Measurements from ENCODE around the gene SRRM2. TPM values are rescaled to one million over a fixed set of nuclear protein-coding genes. Genes with fewer than 3 reads are reported as not detected.
A peak's percentile ranks its signal among the peaks of the same experiment; 100 is the strongest.

SRRM2 gene
- total and polyA plus RNA-seq, 9 of the 15 experiments (the other 6 are each of a cell fraction or from before 2014, with no cell fraction given): 26.7 to 563 (median 81.1) TPM

DNA sequence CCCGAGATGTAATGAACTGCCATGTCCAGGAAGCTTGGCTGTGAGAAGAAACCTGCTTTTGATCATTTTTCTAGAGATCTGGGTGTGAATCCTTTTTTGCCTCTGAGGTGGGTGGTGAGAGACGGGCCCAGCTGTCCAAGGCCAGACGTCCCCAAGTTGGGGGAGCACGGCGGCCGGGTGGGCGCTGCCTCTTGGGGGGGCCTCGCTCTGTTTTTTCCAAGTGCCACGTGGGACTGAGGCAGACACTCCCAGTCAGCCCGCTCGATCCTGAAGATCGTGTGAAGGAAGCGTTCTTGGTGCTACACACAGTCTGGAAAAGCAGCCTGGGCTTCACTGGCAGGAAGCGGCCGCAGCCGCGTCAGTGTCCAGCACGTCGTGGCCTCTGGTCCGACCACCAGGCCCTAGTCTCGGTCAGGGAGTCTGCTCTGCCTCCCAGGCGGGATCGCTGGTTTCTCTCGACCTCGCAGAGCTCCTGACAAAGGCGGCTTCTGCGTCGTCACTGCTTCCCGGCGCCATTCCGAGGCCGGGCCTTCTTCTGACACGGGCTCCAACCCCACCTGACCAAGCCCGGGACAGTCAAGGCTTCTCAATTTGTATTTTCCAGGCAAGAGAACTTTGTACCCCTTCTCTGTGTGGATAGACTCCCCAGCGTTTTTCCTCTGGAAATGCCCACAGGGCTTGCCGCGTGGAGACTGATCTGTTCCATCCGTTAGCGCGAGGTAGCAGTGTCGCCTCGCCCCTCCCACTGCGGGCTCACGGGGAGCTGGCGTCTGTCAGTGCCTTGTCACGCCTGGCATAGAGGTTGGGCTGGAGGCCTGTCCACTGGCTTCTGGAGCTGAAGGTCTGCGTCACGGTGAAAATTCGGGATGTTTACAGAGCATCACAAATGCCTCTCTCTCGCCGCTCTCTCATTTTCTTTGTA lies 44.8 kb upstream of the SRRM2 start:
- peaks cover under 1 to 10% of the 10 kb centered on the region in 2 experiments; a peak in 3 of 5 replicates for H3K27me3 ChIP-seq (ENCODE audit: control insufficient read depth in 2 of 2, insufficient read depth in 2 of 2, low read length in 2 of 2)
- H2AFZ ChIP-seq (ENCODE audit: low read depth, low read length): no peak overlapping the region
- peaks cover 49% of the 10 kb centered on the region; the same call in 1 of the 3 replicates for H3K36me3 ChIP-seq (ENCODE audit: control insufficient read depth, insufficient read depth, low read length)
- no peak overlapping the region for H3K4me3 ChIP-seq
- TSS peak; percentile 43 for BruUV-seq (replicated peaks)
- peaks cover 0 to 53% of the 10 kb centered on the region in 2 experiments; a peak in 2 of 5 replicates for H3K4me1 ChIP-seq (replicated peaks in 1 of 2; ENCODE audit: control insufficient read depth in 2 of 2, insufficient read depth in 2 of 2, low read length in 2 of 2)
- no peaks in the 10 kb centered on the region; the same call in 1 of the 2 replicates for H4K20me1 ChIP-seq (replicated peaks; ENCODE audit: control insufficient read depth, insufficient read depth, low read length)
- H3K9me3 ChIP-seq (replicated peaks; ENCODE audit: control insufficient read depth, insufficient read depth, low read depth, low read length): no peaks in the 10 kb centered on the region
- WGBS (ENCODE audit: insufficient coverage, low coverage, missing lambda C conversion rate): 89% methylated on average over 45 of the region's 51 CpGs
- in situ Hi-C loops (cut with MboI): no loop called here
- intact Hi-C loops (cut with micrococcal nuclease): no loop called here
- no peak for FAIRE-seq
- no peak for ATAC-seq
- DNase-seq (ENCODE audit: extremely low read depth in 1 of 4, low spot score in 3 of 4): no peak
- H3K4me2 ChIP-seq (ENCODE audit: insufficient read depth, low read length): no peak overlapping the region
- no peak overlapping the region for H3K9ac ChIP-seq (ENCODE audit: insufficient read depth in 1 of 2, low read depth in 2 of 2, low read length in 2 of 2)
- TF ChIP-seq, protein P1, sequence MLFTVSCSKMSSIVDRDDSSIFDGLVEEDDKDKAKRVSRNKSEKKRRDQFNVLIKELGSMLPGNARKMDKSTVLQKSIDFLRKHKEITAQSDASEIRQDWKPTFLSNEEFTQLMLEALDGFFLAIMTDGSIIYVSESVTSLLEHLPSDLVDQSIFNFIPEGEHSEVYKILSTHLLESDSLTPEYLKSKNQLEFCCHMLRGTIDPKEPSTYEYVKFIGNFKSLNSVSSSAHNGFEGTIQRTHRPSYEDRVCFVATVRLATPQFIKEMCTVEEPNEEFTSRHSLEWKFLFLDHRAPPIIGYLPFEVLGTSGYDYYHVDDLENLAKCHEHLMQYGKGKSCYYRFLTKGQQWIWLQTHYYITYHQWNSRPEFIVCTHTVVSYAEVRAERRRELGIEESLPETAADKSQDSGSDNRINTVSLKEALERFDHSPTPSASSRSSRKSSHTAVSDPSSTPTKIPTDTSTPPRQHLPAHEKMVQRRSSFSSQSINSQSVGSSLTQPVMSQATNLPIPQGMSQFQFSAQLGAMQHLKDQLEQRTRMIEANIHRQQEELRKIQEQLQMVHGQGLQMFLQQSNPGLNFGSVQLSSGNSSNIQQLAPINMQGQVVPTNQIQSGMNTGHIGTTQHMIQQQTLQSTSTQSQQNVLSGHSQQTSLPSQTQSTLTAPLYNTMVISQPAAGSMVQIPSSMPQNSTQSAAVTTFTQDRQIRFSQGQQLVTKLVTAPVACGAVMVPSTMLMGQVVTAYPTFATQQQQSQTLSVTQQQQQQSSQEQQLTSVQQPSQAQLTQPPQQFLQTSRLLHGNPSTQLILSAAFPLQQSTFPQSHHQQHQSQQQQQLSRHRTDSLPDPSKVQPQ (CRISPR knock-in tag; IDR thresholded peaks at IDR 0.05; ENCODE audit: borderline replicate concordance): no peak
- TF ChIP-seq FOXJ3 (CRISPR knock-in tag; IDR thresholded peaks at IDR 0.05): no peak
- no peak for TF ChIP-seq TRIM28 (IDR thresholded peaks at IDR 0.05)
- no peak for TF ChIP-seq ARID4B (CRISPR knock-in tag; IDR thresholded peaks at IDR 0.05)
- TF ChIP-seq ZBED1 (IDR thresholded peaks at IDR 0.05): no peak
- no peak for TF ChIP-seq ZNF830 (CRISPR knock-in tag; IDR thresholded peaks at IDR 0.05)
- TF ChIP-seq HMGN3 (IDR thresholded peaks at IDR 0.05; ENCODE audit: borderline replicate concordance, extremely low read depth, insufficient read length, low read depth, low read length): no peak
- H3K79me2 ChIP-seq (ENCODE audit: control insufficient read depth, insufficient read depth, low read length): no peaks in the 10 kb centered on the region
- ChIA-PET POLR2A (interaction anchor here (0.7 to 1.2 kb wide), 2 partner anchors 9 to 316 kb away, joined by 3 to 7 read pairs; no protein-coding TSS in a partner anchor), CTCF (ENCODE audit: low intra/inter-chr PET ratio) (no interaction called here)
- no peak overlapping the region for H3K27ac ChIP-seq (ENCODE audit: extremely low read depth, low read depth, low read length)
- peaks cover 2% of the 10 kb centered on the region for H3K9me1 ChIP-seq (ENCODE audit: control insufficient read depth, insufficient read depth, low read length)
